K562 (cell line): ENCODE results near the gene BHMT2. TPM values are rescaled to one million over a fixed set of nuclear protein-coding genes. Genes with fewer than 3 reads are reported as not detected.

Experiments
- ATAC-seq: fragments of 200-7000 bp; cut with Tn5 transposase; 3 replicates; pipeline ENCODE4 v1.9.1; 2020; ENCODE audit warnings: moderate library complexity
- BruUV-seq: library from RNA; stranded (reverse); fragments of 400-500 nt; replicated peaks from 2 replicates; lab custom pipeline; 2021; lab: Mats Ljungman, UMichigan
- CTCF ChIA-PET: fragments of 300-600 bp; formaldehyde crosslinking; extraction: SDS; loops from one replicate; lab custom pipeline; 2021; ENCODE audit warnings: low intra/inter-chr PET ratio; lab: Yijun Ruan, JAX
- POLR2A ChIA-PET: fragments of 300-600, 350-650 bp; sonication (Branson Sonifier 250); formaldehyde crosslinking; extraction: SDS; loops from one replicate; lab custom pipeline; 2021; ENCODE audit warnings: antibody characterized with exemption, inconsistent platforms; lab: Yijun Ruan, JAX
- DNase-seq, 4 experiments: peaks; one replicate each; pipeline versions ENCODE4 v3.0.0 to v3.0.0-alpha.2; 2011 to 2018; ENCODE audit warnings: low spot score in 3 of 4, mixed read lengths in 3 of 4; ENCODE audit errors: extremely low read depth in 1 of 4
- FAIRE-seq: peaks from 2 replicates; lab custom pipeline; 2011; peaks lifted over from hg19 to GRCh38; lab: Jason Lieb, UNC
- H2AFZ ChIP-seq: 2 replicates; pipeline ENCODE4 v1.6.0; 2011; ENCODE audit warnings: low read depth, low read length, control low read depth, inconsistent platforms
- H3K27ac ChIP-seq: fragments of 200-600 bp; 3 replicates; pipeline ENCODE4 v1.8.0; 2011; ENCODE audit warnings: low read depth, mild to moderate bottlenecking, control low read depth, inconsistent platforms, low read length, moderate library complexity, mixed read lengths; ENCODE audit errors: extremely low read depth
- H3K27me3 ChIP-seq, 2 experiments: fragments of 300-600 bp in 1 of 2; 2 replicates in 1 of 2; 3 replicates in 1 of 2; pipeline versions ENCODE4 v1.6.0 to v1.8.0; 2011; ENCODE audit warnings: inconsistent platforms in 2 of 2, low read length in 2 of 2, mild to moderate bottlenecking in 1 of 2, mixed read lengths in 1 of 2, moderate library complexity in 1 of 2; ENCODE audit not compliant: control insufficient read depth in 2 of 2, insufficient read depth in 2 of 2
- H3K36me3 ChIP-seq: fragments of 300-600 bp; 3 replicates; pipeline ENCODE4 v1.8.0; 2011; ENCODE audit warnings: mild to moderate bottlenecking, low read length, inconsistent platforms; ENCODE audit not compliant: control insufficient read depth, insufficient read depth
- H3K4me1 ChIP-seq, 2 experiments: fragments of 200-600 bp in 1 of 2; replicated peaks in 1 of 2; 2 replicates in 1 of 2; 3 replicates in 1 of 2; pipeline versions ENCODE4 v1.5.1 to v1.8.0; 2011; ENCODE audit warnings: inconsistent platforms in 2 of 2, low read length in 2 of 2, mild to moderate bottlenecking in 1 of 2, mixed read lengths in 1 of 2, moderate library complexity in 1 of 2; ENCODE audit not compliant: control insufficient read depth in 2 of 2, insufficient read depth in 2 of 2
- H3K4me2 ChIP-seq: 2 replicates; pipeline ENCODE4 v1.6.1; 2011; ENCODE audit warnings: low read length, control low read depth, inconsistent platforms, mixed read lengths; ENCODE audit not compliant: insufficient read depth
- H3K4me3 ChIP-seq: fragments of 200-600 bp; sonication (generic), shearing (Covaris generic); 2 replicates; pipeline ENCODE4 v1.5.1; 2016; ENCODE audit warnings: control low read depth, inconsistent platforms
- H3K79me2 ChIP-seq: fragments of 200-600 bp; 3 replicates; pipeline ENCODE4 v1.8.0; 2011; ENCODE audit warnings: low read length, inconsistent platforms; ENCODE audit not compliant: control insufficient read depth, insufficient read depth
- H3K9ac ChIP-seq, 2 experiments: 2 replicates each; pipeline versions ENCODE4 v1.6.0 to v1.6.1; 2011; ENCODE audit warnings: low read depth in 2 of 2, low read length in 2 of 2, control low read depth in 1 of 2, inconsistent platforms in 1 of 2, mild to moderate bottlenecking in 1 of 2, mixed read lengths in 1 of 2; ENCODE audit not compliant: insufficient read depth in 1 of 2
- H3K9me1 ChIP-seq: one replicate; pipeline ENCODE4 v1.6.0; 2011; ENCODE audit warnings: inconsistent platforms, mild to moderate bottlenecking, low read length, moderate library complexity; ENCODE audit not compliant: control insufficient read depth, insufficient read depth
- H3K9me3 ChIP-seq: replicated peaks from 2 replicates; pipeline ENCODE4 v1.5.1; 2011; ENCODE audit warnings: low read depth, low read length, inconsistent platforms; ENCODE audit not compliant: control insufficient read depth, insufficient read depth
- H4K20me1 ChIP-seq: replicated peaks from 2 replicates; pipeline ENCODE4 v1.6.1; 2011; ENCODE audit warnings: low read length, inconsistent platforms, mixed read lengths; ENCODE audit not compliant: control insufficient read depth, insufficient read depth
- CREB1 ChIP-seq, 2 experiments: sonication (generic) in 1 of 2; formaldehyde crosslinking in 1 of 2; IDR thresholded peaks; 2 replicates each; pipeline versions ENCODE4 v1.6.1 to v1.8.0; 2012 to 2022; ENCODE audit warnings: inconsistent platforms in 1 of 2, mild to moderate bottlenecking in 1 of 2, missing genetic modification reagents in 1 of 2, moderate library complexity in 1 of 2
- EP300 ChIP-seq: IDR thresholded peaks from 2 replicates; pipeline ENCODE4 v1.6.1; 2012; ENCODE audit warnings: low read length, improper control_type of control experiment
- FOSL1 ChIP-seq: fragments of 200-800 bp; sonication (Bioruptor generic); conservative IDR thresholded peaks from 2 replicates; pipeline ENCODE4 v1.6.1; 2016; ENCODE audit warnings: missing genetic modification characterization, missing compliant biosample characterization
- HMG20B ChIP-seq: fragments of 250-450 bp; sonication (Bioruptor Pico); IDR thresholded peaks from 2 replicates; pipeline ENCODE4 v1.5.0; 2021; ENCODE audit warnings: mild to moderate bottlenecking
- HNRNPH1 ChIP-seq: fragments of 200-400 bp; formaldehyde crosslinking; optimal IDR thresholded peaks from 2 replicates; pipeline ENCODE3; 2017; ENCODE audit warnings: low read depth, mild to moderate bottlenecking, low read length, moderate library complexity
- HOXB6 ChIP-seq: fragments of 250-450 bp; sonication (Bioruptor Pico); IDR thresholded peaks from 2 replicates; pipeline ENCODE4 v1.5.1; 2022; ENCODE audit warnings: mild to moderate bottlenecking, borderline replicate concordance
- LCOR ChIP-seq: sonication (generic); formaldehyde crosslinking; IDR thresholded peaks from 2 replicates; pipeline ENCODE4 v1.8.0; 2022; ENCODE audit warnings: mild to moderate bottlenecking, missing genetic modification reagents
- MECOM ChIP-seq: fragments of 250-450 bp; sonication (Bioruptor Pico); IDR thresholded peaks from 2 replicates; pipeline ENCODE4 v1.8.0; 2022; ENCODE audit warnings: inconsistent platforms
- PPARD ChIP-seq: fragments of 250-450 bp; sonication (Bioruptor Pico); IDR thresholded peaks from 2 replicates; pipeline ENCODE4 v1.8.0; 2022; ENCODE audit warnings: inconsistent platforms, mild to moderate bottlenecking, moderate library complexity
- TAL1 ChIP-seq: fragments of 450-650 bp; IDR thresholded peaks from 2 replicates; pipeline ENCODE4 v1.6.1; 2016; ENCODE audit warnings: mild to moderate bottlenecking
- YBX1 ChIP-seq: fragments of 450-650 bp; IDR thresholded peaks from 2 replicates; pipeline ENCODE4 v1.7.1; 2016; ENCODE audit warnings: mild to moderate bottlenecking
- ZBTB17 ChIP-seq: fragments of 450-650 bp; formaldehyde crosslinking; IDR thresholded peaks from 2 replicates; pipeline ENCODE4 v1.4.0; 2020; ENCODE audit warnings: mild to moderate bottlenecking
- ZNF134 ChIP-seq: fragments of 250-450 bp; sonication (Bioruptor Pico); conservative IDR thresholded peaks from 2 replicates; pipeline ENCODE4 v1.4.0; 2020
- ZNF311 ChIP-seq: fragments of 250-450 bp; sonication (Bioruptor Pico); IDR thresholded peaks from 2 replicates; pipeline ENCODE4 v1.4.0; 2020; ENCODE audit warnings: mild to moderate bottlenecking, moderate library complexity
- ZNF384 ChIP-seq: IDR thresholded peaks from 2 replicates; pipeline ENCODE4 v1.6.1; 2012; ENCODE audit warnings: low read depth, low read length, improper control_type of control experiment
- WGBS: fragments of 100-300 bp; shearing (Covaris generic); methylation state at CpG from one replicate; pipeline ENCODE4 v1.1.6; 2016; ENCODE audit warnings: low coverage, mixed read lengths; ENCODE audit not compliant: insufficient coverage; ENCODE audit errors: missing lambda C conversion rate; 5-methylcytosine and 5-hydroxymethylcytosine counted together
- in situ Hi-C: fragments of 300-500 bp; cut with MboI; formaldehyde crosslinking; loops from 4 replicates; pipeline ENCODE4 v1.15.0; 2018; ENCODE audit warnings: inconsistent platforms, mixed read lengths
- intact Hi-C: fragments of 100-400 bp; cut with micrococcal nuclease; formaldehyde crosslinking; loops from 2 replicates; pipeline ENCODE4 v1.14.2; 2022
- polyA plus RNA-seq, 8 experiments: library from polyadenylated mRNA; depleted of rRNA in 4 of 8; stranded (reverse) in 5 of 8; unstranded in 3 of 8; fragments of >200 nt; fragmentation: Nextera tagmentation in 2 of 8; fragmentation: Illumina TruSeq in 1 of 8; extraction: Ambion mirVana in 2 of 8; extraction: Trizol in 1 of 8; gene quantifications; 2 replicates each; pipeline versions ENCODE4 v1.2.1 to v1.2.3, GENCODE V29; 2011 to 2014; ENCODE audit warnings: inconsistent platforms in 1 of 8, missing spikeins in 1 of 8
- total RNA-seq, 7 experiments: library from RNA; depleted of rRNA in 6 of 7; stranded (reverse); fragments of >200 nt in 6 of 7; fragmentation: Illumina TruSeq in 2 of 7; extraction: Trizol in 2 of 7; gene quantifications; 2 replicates each; pipeline versions ENCODE4 v1.2.1 to v1.2.3, GENCODE V29; 2011 to 2021; ENCODE audit warnings: low replicate concordance in 1 of 7
- TF ChIP-seq, protein P1 (sequence below): fragments of 200-800 bp; sonication (Bioruptor generic); IDR thresholded peaks from 2 replicates; pipeline ENCODE4 v1.6.1; 2017; ENCODE audit warnings: missing genetic modification characterization, missing compliant biosample characterization
- TF ChIP-seq, protein P2 (sequence below): fragments of 450-650 bp; formaldehyde crosslinking; IDR thresholded peaks from 2 replicates; pipeline ENCODE4 v1.4.0; 2022; ENCODE audit warnings: missing genetic modification characterization
- TF ChIP-seq, protein P3 (sequence below): fragments of 450-650 bp; IDR thresholded peaks from 2 replicates; pipeline ENCODE4 v1.7.1; 2018; ENCODE audit warnings: mild to moderate bottlenecking, low read depth; ENCODE audit not compliant: partially characterized antibody
- TF ChIP-seq, protein P4 (sequence below): fragments of 200-800 bp; sonication (Bioruptor generic); IDR thresholded peaks from 2 replicates; pipeline ENCODE4 v1.6.1; 2017; ENCODE audit warnings: missing genetic modification characterization, missing compliant biosample characterization

BHMT2 gene
- total and polyA plus RNA-seq, 9 of the 15 experiments (the other 6 are each of a cell fraction or from before 2014, with no cell fraction given): not detected

DNA sequence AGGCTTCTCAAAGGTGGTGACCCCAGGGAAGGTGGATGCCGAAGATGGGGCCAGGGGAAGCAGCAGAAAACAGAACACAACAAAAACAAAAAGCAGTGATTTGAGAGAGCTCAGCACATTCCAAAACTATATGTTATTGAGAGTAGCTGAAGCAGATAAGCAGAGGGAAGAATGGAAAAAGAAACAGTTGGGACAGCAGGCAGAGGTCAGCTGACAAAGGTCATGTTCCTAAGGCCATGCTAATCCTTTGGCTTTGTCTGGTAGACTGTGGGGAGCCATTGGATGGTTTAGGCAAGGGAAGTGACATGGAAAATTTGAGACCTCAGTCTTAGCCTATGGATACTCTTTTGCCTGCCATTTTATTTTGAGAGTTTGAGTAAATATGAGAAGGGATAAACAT is 14.6 kb upstream of the BHMT2 start:
- BruUV-seq: no TSS peak
- H2AFZ ChIP-seq: no peak overlapping the region
- DNase-seq (no peak), ATAC-seq (no peak)
- H3K4me3 ChIP-seq: no peak overlapping the region
- no peaks in the 10 kb centered on the region for H3K9me3 ChIP-seq
- no peak overlapping the region for H3K27ac ChIP-seq
- in situ Hi-C loops: no loop called here
- H3K9ac ChIP-seq: no peak overlapping the region
- intact Hi-C loops: no loop called here
- H3K4me1 ChIP-seq: no peaks in the 10 kb centered on the region
- H3K36me3 ChIP-seq: no peaks in the 10 kb centered on the region
- H3K4me2 ChIP-seq: no peak overlapping the region
- TF ChIP-seq, protein P1, sequence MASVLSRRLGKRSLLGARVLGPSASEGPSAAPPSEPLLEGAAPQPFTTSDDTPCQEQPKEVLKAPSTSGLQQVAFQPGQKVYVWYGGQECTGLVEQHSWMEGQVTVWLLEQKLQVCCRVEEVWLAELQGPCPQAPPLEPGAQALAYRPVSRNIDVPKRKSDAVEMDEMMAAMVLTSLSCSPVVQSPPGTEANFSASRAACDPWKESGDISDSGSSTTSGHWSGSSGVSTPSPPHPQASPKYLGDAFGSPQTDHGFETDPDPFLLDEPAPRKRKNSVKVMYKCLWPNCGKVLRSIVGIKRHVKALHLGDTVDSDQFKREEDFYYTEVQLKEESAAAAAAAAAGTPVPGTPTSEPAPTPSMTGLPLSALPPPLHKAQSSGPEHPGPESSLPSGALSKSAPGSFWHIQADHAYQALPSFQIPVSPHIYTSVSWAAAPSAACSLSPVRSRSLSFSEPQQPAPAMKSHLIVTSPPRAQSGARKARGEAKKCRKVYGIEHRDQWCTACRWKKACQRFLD (CRISPR knock-in tag): no peak
- TF ChIP-seq, protein P2, sequence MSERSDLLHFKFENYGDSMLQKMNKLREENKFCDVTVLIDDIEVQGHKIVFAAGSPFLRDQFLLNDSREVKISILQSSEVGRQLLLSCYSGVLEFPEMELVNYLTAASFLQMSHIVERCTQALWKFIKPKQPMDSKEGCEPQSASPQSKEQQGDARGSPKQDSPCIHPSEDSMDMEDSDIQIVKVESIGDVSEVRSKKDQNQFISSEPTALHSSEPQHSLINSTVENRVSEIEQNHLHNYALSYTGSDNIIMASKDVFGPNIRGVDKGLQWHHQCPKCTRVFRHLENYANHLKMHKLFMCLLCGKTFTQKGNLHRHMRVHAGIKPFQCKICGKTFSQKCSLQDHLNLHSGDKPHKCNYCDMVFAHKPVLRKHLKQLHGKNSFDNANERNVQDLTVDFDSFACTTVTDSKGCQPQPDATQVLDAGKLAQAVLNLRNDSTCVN (CRISPR knock-in tag): no peak
- TF ChIP-seq HMG20B (CRISPR knock-in tag) (no peak), FOSL1 (tag) (no peak), ZNF311 (CRISPR knock-in tag) (no peak), ZNF134 (CRISPR knock-in tag) (no peak), TAL1 (no peak), CREB1 (IDR thresholded peaks at IDR 0.05) (no peak), CREB1 (CRISPR knock-in tag; IDR thresholded peaks at IDR 0.05) (no peak), EP300 (no peak), HOXB6 (CRISPR knock-in tag) (no peak), MECOM (CRISPR knock-in tag) (no peak), ZBTB17 (no peak), YBX1 (no peak), ZNF384 (no peak), HNRNPH1 (no peak), LCOR (no peak), PPARD (CRISPR knock-in tag) (no peak)
- TF ChIP-seq, protein P3, sequence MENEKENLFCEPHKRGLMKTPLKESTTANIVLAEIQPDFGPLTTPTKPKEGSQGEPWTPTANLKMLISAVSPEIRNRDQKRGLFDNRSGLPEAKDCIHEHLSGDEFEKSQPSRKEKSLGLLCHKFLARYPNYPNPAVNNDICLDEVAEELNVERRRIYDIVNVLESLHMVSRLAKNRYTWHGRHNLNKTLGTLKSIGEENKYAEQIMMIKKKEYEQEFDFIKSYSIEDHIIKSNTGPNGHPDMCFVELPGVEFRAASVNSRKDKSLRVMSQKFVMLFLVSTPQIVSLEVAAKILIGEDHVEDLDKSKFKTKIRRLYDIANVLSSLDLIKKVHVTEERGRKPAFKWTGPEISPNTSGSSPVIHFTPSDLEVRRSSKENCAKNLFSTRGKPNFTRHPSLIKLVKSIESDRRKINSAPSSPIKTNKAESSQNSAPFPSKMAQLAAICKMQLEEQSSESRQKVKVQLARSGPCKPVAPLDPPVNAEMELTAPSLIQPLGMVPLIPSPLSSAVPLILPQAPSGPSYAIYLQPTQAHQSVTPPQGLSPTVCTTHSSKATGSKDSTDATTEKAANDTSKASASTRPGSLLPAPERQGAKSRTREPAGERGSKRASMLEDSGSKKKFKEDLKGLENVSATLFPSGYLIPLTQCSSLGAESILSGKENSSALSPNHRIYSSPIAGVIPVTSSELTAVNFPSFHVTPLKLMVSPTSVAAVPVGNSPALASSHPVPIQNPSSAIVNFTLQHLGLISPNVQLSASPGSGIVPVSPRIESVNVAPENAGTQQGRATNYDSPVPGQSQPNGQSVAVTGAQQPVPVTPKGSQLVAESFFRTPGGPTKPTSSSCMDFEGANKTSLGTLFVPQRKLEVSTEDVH: no peak
- TF ChIP-seq, protein P4, sequence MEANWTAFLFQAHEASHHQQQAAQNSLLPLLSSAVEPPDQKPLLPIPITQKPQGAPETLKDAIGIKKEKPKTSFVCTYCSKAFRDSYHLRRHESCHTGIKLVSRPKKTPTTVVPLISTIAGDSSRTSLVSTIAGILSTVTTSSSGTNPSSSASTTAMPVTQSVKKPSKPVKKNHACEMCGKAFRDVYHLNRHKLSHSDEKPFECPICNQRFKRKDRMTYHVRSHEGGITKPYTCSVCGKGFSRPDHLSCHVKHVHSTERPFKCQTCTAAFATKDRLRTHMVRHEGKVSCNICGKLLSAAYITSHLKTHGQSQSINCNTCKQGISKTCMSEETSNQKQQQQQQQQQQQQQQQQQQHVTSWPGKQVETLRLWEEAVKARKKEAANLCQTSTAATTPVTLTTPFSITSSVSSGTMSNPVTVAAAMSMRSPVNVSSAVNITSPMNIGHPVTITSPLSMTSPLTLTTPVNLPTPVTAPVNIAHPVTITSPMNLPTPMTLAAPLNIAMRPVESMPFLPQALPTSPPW (CRISPR knock-in tag): no peak
- TF ChIP-seq, all 486 proteins: peak for 0
- H3K27me3 ChIP-seq: no peaks in the 10 kb centered on the region; a peak in 1 of 5 replicates
- ChIA-PET POLR2A (no interaction called here), CTCF (no interaction called here)
- H3K79me2 ChIP-seq: no peaks in the 10 kb centered on the region
- no peak for FAIRE-seq
- 0% methylated on average over 1 of the region's 1 CpG for WGBS
- H3K9me1 ChIP-seq: no peaks in the 10 kb centered on the region
- no peaks in the 10 kb centered on the region for H4K20me1 ChIP-seq
